Activated CD8-positive, alpha-beta memory T cell treated with anti-CD3 and anti-CD28 coated beads, Interleukin-2, amount 10 ng/mL, durations not matched to agents 7 days and 5 days (primary cell): ENCODE data around the gene KCTD7. TPM values are rescaled to one million over a fixed set of nuclear protein-coding genes. Genes with fewer than 3 reads are reported as not detected.
"Not testable (repeated sequence)": the region's sequence is repeated elsewhere in the genome, so short reads cannot be mapped to it uniquely, and the experiment has no call there.

ENCODE experiments used
- ATAC-seq: fragments of 150-1000 bp; cut with Tn5 transposase; one replicate; pipeline ENCODE4 v1.10.0; 2021; ENCODE audit warnings: moderate library complexity
- CTCF ChIA-PET: fragments of 350-600 bp; sonication (Branson Sonifier 250); formaldehyde crosslinking; loops from one replicate; lab custom pipeline; 2021; ENCODE audit warnings: antibody characterized with exemption; lab: Charles Lee
- DNase-seq: peaks from one replicate; pipeline ENCODE4 v3.0.0-alpha.2; 2020
- H3K27ac Mint-ChIP-seq: one replicate; pipeline ENCODE4 v1.8.0; 2021; ENCODE audit warnings: mild to moderate bottlenecking, mixed read lengths
- H3K27me3 Mint-ChIP-seq: one replicate; pipeline ENCODE4 v1.8.0; 2021; ENCODE audit warnings: mixed read lengths
- H3K36me3 Mint-ChIP-seq: one replicate; pipeline ENCODE4 v1.8.0; 2021; ENCODE audit warnings: mild to moderate bottlenecking, mixed read lengths
- H3K4me1 Mint-ChIP-seq: one replicate; pipeline ENCODE4 v1.8.0; 2021; ENCODE audit warnings: mixed read lengths
- H3K4me3 Mint-ChIP-seq: one replicate; pipeline ENCODE4 v1.8.0; 2021; ENCODE audit warnings: mild to moderate bottlenecking, moderate library complexity, mixed read lengths
- H3K9me3 Mint-ChIP-seq: one replicate; pipeline ENCODE4 v1.8.0; 2022; ENCODE audit warnings: low read depth, mixed read lengths
- total RNA-seq, 2 experiments: library from RNA; stranded (reverse); gene quantifications; one replicate each; pipeline ENCODE4 v1.2.3, GENCODE V29; 2021

KCTD7 gene
- total RNA-seq, 2 experiments from 2014 or later = 27.8 to 41.9 TPM

GRCh38 chr7:66629222-66630062, 761 bp downstream of the KCTD7 start:
- H3K27ac Mint-ChIP-seq = peak overlapping the region; percentile 92
- peaks cover 53% of the 10 kb centered on the region for H3K4me1 Mint-ChIP-seq
- no peaks in the 10 kb centered on the region for H3K27me3 Mint-ChIP-seq
- ATAC-seq (peak; percentile 18), DNase-seq (no peak)
- H3K9me3 Mint-ChIP-seq = no peaks in the 10 kb centered on the region
- CTCF ChIA-PET = interaction anchor here (2.1 kb wide), 1 partner anchor 72 kb away, joined by 6 read pairs; no protein-coding TSS in a partner anchor
- H3K4me3 Mint-ChIP-seq = peak overlapping the region; percentile 85
- peaks cover 18% of the 10 kb centered on the region for H3K36me3 Mint-ChIP-seq

GRCh38 chr7:66630531-66630930, 1.9 kb downstream of the KCTD7 start:
- peak overlapping the region; percentile 92 for H3K27ac Mint-ChIP-seq
- peaks cover 21% of the 10 kb centered on the region for H3K36me3 Mint-ChIP-seq
- DNase-seq (no peak), ATAC-seq (no peak)
- no peaks in the 10 kb centered on the region for H3K9me3 Mint-ChIP-seq
- CTCF ChIA-PET = interaction anchor here (0.8 to 2.1 kb wide), 2 partner anchors 23 to 51 kb away, joined by 3 to 8 read pairs; no protein-coding TSS in a partner anchor
- peak overlapping the region; percentile 85 for H3K4me3 Mint-ChIP-seq
- peaks cover 61% of the 10 kb centered on the region for H3K4me1 Mint-ChIP-seq
- H3K27me3 Mint-ChIP-seq = no peaks in the 10 kb centered on the region

GRCh38 chr7:66631471-66631870, 2.8 kb downstream of the KCTD7 start:
- H3K9me3 Mint-ChIP-seq = no peaks in the 10 kb centered on the region
- peak overlapping the region; percentile 85 for H3K4me3 Mint-ChIP-seq
- DNase-seq (peak; percentile 46), ATAC-seq (no peak)
- H3K4me1 Mint-ChIP-seq = peaks cover 66% of the 10 kb centered on the region
- H3K27me3 Mint-ChIP-seq = no peaks in the 10 kb centered on the region
- CTCF ChIA-PET = interaction anchor here (1.3 to 2.1 kb wide), 2 partner anchors 12 to 22 kb away, joined by 3 to 8 read pairs; no protein-coding TSS in a partner anchor
- peak overlapping the region; percentile 92 for H3K27ac Mint-ChIP-seq
- H3K36me3 Mint-ChIP-seq = peaks cover 21% of the 10 kb centered on the region

GRCh38 chr7:66634816-66635215, 6.1 kb downstream of the KCTD7 start:
- Mint-ChIP-seq H3K4me3 (no peak overlapping the region), H3K27ac (peak overlapping the region; percentile 84), H3K4me1 (peaks cover 57% of the 10 kb centered on the region), H3K27me3 (no peaks in the 10 kb centered on the region), H3K36me3 (peaks cover 39% of the 10 kb centered on the region), H3K9me3 (no peaks in the 10 kb centered on the region)
- ATAC-seq (no peak), DNase-seq (no peak)
- CTCF ChIA-PET = no interaction called here

GRCh38 chr7:66635322-66635981, 6.8 kb downstream of the KCTD7 start:
- CTCF ChIA-PET, DNase-seq, H3K27me3 Mint-ChIP-seq, H3K4me3 Mint-ChIP-seq, H3K9me3 Mint-ChIP-seq: not testable (repeated sequence)
- ATAC-seq = peak; percentile 44
- Mint-ChIP-seq H3K27ac (peak overlapping the region; percentile 80), H3K36me3 (peaks cover 45% of the 10 kb centered on the region), H3K4me1 (peaks cover 50% of the 10 kb centered on the region)

- H3K4me3 Mint-ChIP-seq, H3K9me3 Mint-ChIP-seq, CTCF ChIA-PET, H3K27me3 Mint-ChIP-seq: not testable (repeated sequence)
- H3K36me3 Mint-ChIP-seq = peaks cover 49% of the 10 kb centered on the region
- H3K27ac Mint-ChIP-seq = peak overlapping the region; percentile 80
- peak; percentile 52 for DNase-seq
- ATAC-seq = peak; percentile 88
- H3K4me1 Mint-ChIP-seq = peaks cover 44% of the 10 kb centered on the region
Measured at GRCh38 chr7:66635982-66636546, 7.4 kb downstream of the KCTD7 start.

GRCh38 chr7:66638309-66639099, 9.8 kb downstream of the KCTD7 start:
- H3K36me3 Mint-ChIP-seq = peaks cover 50% of the 10 kb centered on the region
- H3K9me3 Mint-ChIP-seq = no peaks in the 10 kb centered on the region
- no peak for ATAC-seq

GRCh38 chr7:66639773-66640172, 11.1 kb downstream of the KCTD7 start:
- Mint-ChIP-seq H3K9me3 (no peaks in the 10 kb centered on the region), H3K4me3 (no peak overlapping the region), H3K27ac (no peak overlapping the region), H3K27me3 (no peaks in the 10 kb centered on the region), H3K36me3 (peaks cover 52% of the 10 kb centered on the region), H3K4me1 (peaks cover 24% of the 10 kb centered on the region)
- CTCF ChIA-PET = interaction anchor here (1.3 kb wide), 1 partner anchor 14 kb away, joined by 4 read pairs; no protein-coding TSS in a partner anchor
- no peak for ATAC-seq
- no peak for DNase-seq

More at GRCh38 chr7:66638309-66639099, 9.8 kb downstream of the KCTD7 start:
- H3K27ac Mint-ChIP-seq = no peak overlapping the region
- H3K4me1 Mint-ChIP-seq = peaks cover 33% of the 10 kb centered on the region
- CTCF ChIA-PET = interaction anchor here (1.3 kb wide), 1 partner anchor 15 kb away, joined by 4 read pairs; no protein-coding TSS in a partner anchor
- H3K4me3 Mint-ChIP-seq = no peak overlapping the region
- no peak for DNase-seq
- H3K27me3 Mint-ChIP-seq = no peaks in the 10 kb centered on the region

- Mint-ChIP-seq H3K4me1 (peaks cover 17% of the 10 kb centered on the region), H3K27me3 (no peaks in the 10 kb centered on the region), H3K9me3 (no peaks in the 10 kb centered on the region), H3K27ac (no peak overlapping the region), H3K4me3 (no peak overlapping the region), H3K36me3 (peaks cover 57% of the 10 kb centered on the region)
- CTCF ChIA-PET = interaction anchor here (0.6 kb wide), 1 partner anchor 55 kb away, joined by 3 read pairs; no protein-coding TSS in a partner anchor
- DNase-seq (no peak), ATAC-seq (no peak)
Measured at GRCh38 chr7:66640802-66641525, 12.3 kb downstream of the KCTD7 start.

- DNase-seq (no peak), ATAC-seq (no peak)
- H3K4me1 Mint-ChIP-seq = peaks cover 15% of the 10 kb centered on the region
- no peaks in the 10 kb centered on the region for H3K27me3 Mint-ChIP-seq
- CTCF ChIA-PET = no interaction called here
- no peaks in the 10 kb centered on the region for H3K9me3 Mint-ChIP-seq
- no peak overlapping the region for H3K4me3 Mint-ChIP-seq
- H3K36me3 Mint-ChIP-seq = peaks cover 59% of the 10 kb centered on the region
- H3K27ac Mint-ChIP-seq = no peak overlapping the region
Measured at GRCh38 chr7:66641526-66641871, 12.8 kb downstream of the KCTD7 start.

- H3K27me3 Mint-ChIP-seq = no peaks in the 10 kb centered on the region
- CTCF ChIA-PET = no interaction called here
- ATAC-seq (no peak), DNase-seq (no peak)
- H3K4me1 Mint-ChIP-seq = peaks cover 10% of the 10 kb centered on the region
- H3K4me3 Mint-ChIP-seq = no peak overlapping the region
- peaks cover 62% of the 10 kb centered on the region for H3K36me3 Mint-ChIP-seq
- H3K27ac Mint-ChIP-seq = no peak overlapping the region
- no peaks in the 10 kb centered on the region for H3K9me3 Mint-ChIP-seq
Measured at GRCh38 chr7:66642186-66642585, 13.5 kb downstream of the KCTD7 start.

- Mint-ChIP-seq H3K27me3 (no peaks in the 10 kb centered on the region), H3K4me1 (peaks cover 10% of the 10 kb centered on the region), H3K36me3 (peaks cover 62% of the 10 kb centered on the region), H3K9me3 (no peaks in the 10 kb centered on the region), H3K4me3 (no peak overlapping the region), H3K27ac (no peak overlapping the region)
- DNase-seq (no peak), ATAC-seq (no peak)
- CTCF ChIA-PET = interaction anchor here (0.7 kb wide), 1 partner anchor 12 kb away, joined by 3 read pairs; no protein-coding TSS in a partner anchor
Measured at GRCh38 chr7:66642932-66643331, 14.3 kb downstream of the KCTD7 start.
